ENCODE results near the gene CELA2A.

- TF ChIP-seq ZNF274 (IDR thresholded peaks at IDR 0.05; ENCODE audit: low read depth, low read length) (no peak), YY1 (IDR thresholded peaks at IDR 0.05; ENCODE audit: insufficient read depth, insufficient read length) (no peak), SUZ12 (IDR thresholded peaks at IDR 0.05; ENCODE audit: extremely low read depth, insufficient read depth, insufficient read length) (no peak)
Observed at GRCh38 chr1:15424146-15424667, 32.3 kb upstream of the CELA2A start.
